SK-N-SH (cell line): ENCODE data around the gene GRB10.

ENCODE experiments used
- CTCF ChIP-seq: fragments of 200-600 bp; sonication (generic); IDR thresholded peaks from 2 replicates; pipeline ENCODE4 v1.6.1; 2017; ENCODE audit warnings: antibody characterized with exemption, mild to moderate bottlenecking, moderate library complexity
- EP300 ChIP-seq, 2 experiments: IDR thresholded peaks; 2 replicates each; pipeline versions ENCODE4 v1.4.0 to v1.6.1; 2012; ENCODE audit warnings: borderline replicate concordance in 1 of 2, low read depth in 1 of 2, low read length in 1 of 2
- EZH2phosphoT487 ChIP-seq: fragments of 200-600 bp; sonication (generic); IDR thresholded peaks from 2 replicates; pipeline ENCODE4 v1.6.1; 2017; ENCODE audit warnings: low read depth, mixed run types, mild to moderate bottlenecking, antibody characterized with exemption, moderate library complexity, borderline replicate concordance
- POLR2AphosphoS5 ChIP-seq: IDR thresholded peaks from 2 replicates; pipeline ENCODE4 v1.6.1; 2012; ENCODE audit warnings: low read depth, low read length
- RCOR1 ChIP-seq: fragments of 150-350 bp; IDR thresholded peaks from 2 replicates; pipeline ENCODE4 v1.6.1; 2017; ENCODE audit warnings: antibody characterized with exemption, low read length
- RFX5 ChIP-seq: IDR thresholded peaks from 2 replicates; pipeline ENCODE4 v1.6.1; 2012; ENCODE audit warnings: mild to moderate bottlenecking, improper control_type of control experiment, low read length
- SMC3 ChIP-seq: IDR thresholded peaks from 2 replicates; pipeline ENCODE4 v1.6.1; 2012; ENCODE audit warnings: low read depth, low read length, improper control_type of control experiment
- USF1 ChIP-seq: IDR thresholded peaks from 2 replicates; pipeline ENCODE4 v1.4.0; 2012; ENCODE audit warnings: low read depth, borderline replicate concordance
- USF2 ChIP-seq: fragments of 150-350 bp; IDR thresholded peaks from 2 replicates; pipeline ENCODE4 v1.6.1; 2017; ENCODE audit warnings: antibody characterized with exemption, low read length, low read depth, borderline replicate concordance

- no peak for TF ChIP-seq EP300 (IDR thresholded peaks at IDR 0.05; ENCODE audit: borderline replicate concordance in 1 of 2, low read depth in 1 of 2, low read length in 1 of 2)
- TF ChIP-seq CTCF = no peak
- no peak for TF ChIP-seq EZH2phosphoT487
- no peak for TF ChIP-seq POLR2AphosphoS5
- TF ChIP-seq SMC3 = no peak
- TF ChIP-seq RCOR1 = no peak
- TF ChIP-seq USF1 = no peak
- no peak for TF ChIP-seq USF2
- TF ChIP-seq RFX5 = no peak
Measured at GRCh38 chr7:50552139-50552538, 230.6 kb downstream of the GRB10 start.
